Liver (tissue), 9 donors: ENCODE data around the gene HRH1. TPM values are rescaled to one million over a fixed set of nuclear protein-coding genes. Genes with fewer than 3 reads are reported as not detected.

ENCODE experiments used
- DNase-seq: peaks from one replicate; pipeline ENCODE4 v3.0.0-alpha.2; 2017; ENCODE audit warnings: low spot score
- H3K27ac ChIP-seq, 2 donors: one replicate each; pipeline ENCODE4 v1.7.0; 2013; ENCODE audit warnings: inconsistent platforms in 2 of 2, low read length in 2 of 2, control low read depth in 1 of 2, low read depth in 1 of 2, mild to moderate bottlenecking in 1 of 2
- H3K27me3 ChIP-seq, 4 donors: one replicate each; pipeline versions ENCODE4 v1.6.1 to v1.7.0; 2013; ENCODE audit warnings: low read length in 3 of 4, inconsistent platforms in 1 of 4, mild to moderate bottlenecking in 1 of 4, moderate library complexity in 1 of 4; ENCODE audit not compliant: control insufficient read depth in 4 of 4, insufficient read depth in 4 of 4
- H3K36me3 ChIP-seq, 4 donors: one replicate each; pipeline versions ENCODE4 v1.6.1 to v1.7.0; 2013; ENCODE audit warnings: low read length in 3 of 4, mild to moderate bottlenecking in 3 of 4, low read depth in 1 of 4, moderate library complexity in 1 of 4; ENCODE audit not compliant: control insufficient read depth in 4 of 4, insufficient read depth in 3 of 4
- H3K4me1 ChIP-seq, 4 donors: one replicate each; pipeline versions ENCODE4 v1.6.1 to v1.7.0; 2013; ENCODE audit warnings: low read length in 3 of 4, mild to moderate bottlenecking in 3 of 4, moderate library complexity in 1 of 4; ENCODE audit not compliant: control insufficient read depth in 4 of 4, insufficient read depth in 4 of 4
- H3K4me3 ChIP-seq, 3 donors: one replicate each; pipeline versions ENCODE4 v1.6.1 to v1.7.0; 2013; ENCODE audit warnings: low read length in 3 of 3, control low read depth in 1 of 3, low read depth in 1 of 3, mild to moderate bottlenecking in 1 of 3
- H3K9ac ChIP-seq, 2 donors: one replicate each; pipeline ENCODE4 v1.7.0; 2013; ENCODE audit warnings: low read length in 2 of 2, mild to moderate bottlenecking in 2 of 2, moderate library complexity in 2 of 2, control low read depth in 1 of 2, low read depth in 1 of 2
- H3K9me3 ChIP-seq, 4 donors: one replicate each; pipeline versions ENCODE4 v1.6.1 to v1.7.0; 2013; ENCODE audit warnings: low read length in 3 of 4; ENCODE audit not compliant: control insufficient read depth in 4 of 4
- ATF3 ChIP-seq: IDR thresholded peaks from 2 replicates; pipeline ENCODE4 v1.6.1; 2016; ENCODE audit warnings: antibody characterized with exemption
- FOXA1 ChIP-seq: IDR thresholded peaks from 2 replicates; pipeline ENCODE4 v1.6.1; 2016; ENCODE audit warnings: antibody characterized with exemption
- FOXA2 ChIP-seq: IDR thresholded peaks from 2 replicates; pipeline ENCODE4 v1.6.1; 2016; ENCODE audit warnings: antibody characterized with exemption
- GABPA ChIP-seq, 2 donors: IDR thresholded peaks in 1 of 2; conservative IDR thresholded peaks in 1 of 2; 2 replicates each; pipeline ENCODE4 v1.6.1; 2016; ENCODE audit warnings: antibody characterized with exemption in 2 of 2, mild to moderate bottlenecking in 1 of 2, moderate library complexity in 1 of 2
- HNF4A ChIP-seq, 2 donors: conservative IDR thresholded peaks; 2 replicates each; pipeline ENCODE4 v1.6.1; 2016; ENCODE audit warnings: antibody characterized with exemption in 2 of 2, mild to moderate bottlenecking in 2 of 2
- HNF4G ChIP-seq: IDR thresholded peaks from 2 replicates; pipeline ENCODE4 v1.6.1; 2016; ENCODE audit warnings: antibody characterized with exemption
- JUND ChIP-seq, 2 donors: IDR thresholded peaks; 2 replicates each; pipeline ENCODE4 v1.6.1; 2016; ENCODE audit warnings: antibody characterized with exemption in 2 of 2
- MAX ChIP-seq: IDR thresholded peaks from 2 replicates; pipeline ENCODE4 v1.6.1; 2016; ENCODE audit warnings: antibody characterized with exemption
- NR2F2 ChIP-seq: IDR thresholded peaks from 2 replicates; pipeline ENCODE4 v1.6.1; 2016; ENCODE audit warnings: antibody characterized with exemption
- RXRA ChIP-seq, 2 donors: IDR thresholded peaks; 2 replicates each; pipeline ENCODE4 v1.6.1; 2017 to 2018; ENCODE audit warnings: antibody characterized with exemption in 2 of 2, mild to moderate bottlenecking in 1 of 2
- SP1 ChIP-seq: IDR thresholded peaks from 2 replicates; pipeline ENCODE4 v1.6.1; 2018; ENCODE audit warnings: antibody characterized with exemption, mild to moderate bottlenecking
- YY1 ChIP-seq: IDR thresholded peaks from 2 replicates; pipeline ENCODE4 v1.6.1; 2016; ENCODE audit warnings: antibody characterized with exemption, mild to moderate bottlenecking
- ZBTB33 ChIP-seq: IDR thresholded peaks from 2 replicates; pipeline ENCODE4 v1.6.1; 2016; ENCODE audit warnings: antibody characterized with exemption
- WGBS: extraction: QIAGEN DNeasy Blood & Tissue Kit; methylation state at CpG from one replicate; pipeline ENCODE4 v1.1.7; 2013; 5-methylcytosine and 5-hydroxymethylcytosine counted together
- polyA plus RNA-seq, 2 donors: library from polyadenylated mRNA; stranded (reverse) in 1 of 2; unstranded in 1 of 2; fragments of 200-250 nt in 1 of 2; fragments of >200 nt in 1 of 2; fragmentation: Nextera tagmentation in 1 of 2; extraction: Ambion mirVana in 1 of 2; gene quantifications; one replicate each; pipeline versions ENCODE4 v1.2.1 to v1.2.3, GENCODE V29; 2013 to 2015
- total RNA-seq, 2 donors: library from RNA; depleted of rRNA; stranded (reverse); fragments of >200 nt; gene quantifications; one replicate each; pipeline ENCODE4 v1.2.3, GENCODE V29; 2014
- TF ChIP-seq, protein P1 (sequence below): fragments of 150-350 bp; IDR thresholded peaks from 2 replicates; pipeline ENCODE4 v1.5.1; 2017; ENCODE audit warnings: improper control_type of control experiment, low read depth, low read length; ENCODE audit not compliant: missing input control
- TF ChIP-seq, protein P2 (sequence below): IDR thresholded peaks from 2 replicates; pipeline ENCODE4 v1.6.1; 2016; ENCODE audit warnings: antibody characterized with exemption, mild to moderate bottlenecking
- donor health status: healthy.
- donor health status: healthy.
- donor health status: healthy.
- donor health status: healthy.
- donor health status: healthy.

HRH1 gene
- total and polyA plus RNA-seq, 4 donors: 0.07 to 1.3 (median 0.31) TPM

GRCh38 chr3:11302444-11302843 lies 148.2 kb downstream of the HRH1 start:
- Histone ChIP-seq H3K4me1 (no peaks in the 10 kb centered on the region), H3K36me3 (peaks cover 2 to 29% (median 11%) of the 10 kb centered on the region in 4 donors), H3K27ac (no peak overlapping the region), H3K27me3 (no peaks in the 10 kb centered on the region), H3K4me3 (no peak overlapping the region), H3K9ac (no peak overlapping the region), H3K9me3 (no peaks in the 10 kb centered on the region)
- TF ChIP-seq ZBTB33 (no peak), MAX (no peak), NR2F2 (no peak), JUND (IDR thresholded peaks at IDR 0.05) (no peak), FOXA1 (no peak), HNF4A (conservative IDR thresholded peaks at IDR 0.05) (no peak), GABPA (IDR thresholded peaks at IDR 0.05 in 1 of 2, conservative IDR thresholded peaks at IDR 0.05 in 1 of 2) (no peak), HNF4G (no peak)
- TF ChIP-seq, protein P1, sequence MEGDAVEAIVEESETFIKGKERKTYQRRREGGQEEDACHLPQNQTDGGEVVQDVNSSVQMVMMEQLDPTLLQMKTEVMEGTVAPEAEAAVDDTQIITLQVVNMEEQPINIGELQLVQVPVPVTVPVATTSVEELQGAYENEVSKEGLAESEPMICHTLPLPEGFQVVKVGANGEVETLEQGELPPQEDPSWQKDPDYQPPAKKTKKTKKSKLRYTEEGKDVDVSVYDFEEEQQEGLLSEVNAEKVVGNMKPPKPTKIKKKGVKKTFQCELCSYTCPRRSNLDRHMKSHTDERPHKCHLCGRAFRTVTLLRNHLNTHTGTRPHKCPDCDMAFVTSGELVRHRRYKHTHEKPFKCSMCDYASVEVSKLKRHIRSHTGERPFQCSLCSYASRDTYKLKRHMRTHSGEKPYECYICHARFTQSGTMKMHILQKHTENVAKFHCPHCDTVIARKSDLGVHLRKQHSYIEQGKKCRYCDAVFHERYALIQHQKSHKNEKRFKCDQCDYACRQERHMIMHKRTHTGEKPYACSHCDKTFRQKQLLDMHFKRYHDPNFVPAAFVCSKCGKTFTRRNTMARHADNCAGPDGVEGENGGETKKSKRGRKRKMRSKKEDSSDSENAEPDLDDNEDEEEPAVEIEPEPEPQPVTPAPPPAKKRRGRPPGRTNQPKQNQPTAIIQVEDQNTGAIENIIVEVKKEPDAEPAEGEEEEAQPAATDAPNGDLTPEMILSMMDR: no peak
- TF ChIP-seq, protein P2, sequence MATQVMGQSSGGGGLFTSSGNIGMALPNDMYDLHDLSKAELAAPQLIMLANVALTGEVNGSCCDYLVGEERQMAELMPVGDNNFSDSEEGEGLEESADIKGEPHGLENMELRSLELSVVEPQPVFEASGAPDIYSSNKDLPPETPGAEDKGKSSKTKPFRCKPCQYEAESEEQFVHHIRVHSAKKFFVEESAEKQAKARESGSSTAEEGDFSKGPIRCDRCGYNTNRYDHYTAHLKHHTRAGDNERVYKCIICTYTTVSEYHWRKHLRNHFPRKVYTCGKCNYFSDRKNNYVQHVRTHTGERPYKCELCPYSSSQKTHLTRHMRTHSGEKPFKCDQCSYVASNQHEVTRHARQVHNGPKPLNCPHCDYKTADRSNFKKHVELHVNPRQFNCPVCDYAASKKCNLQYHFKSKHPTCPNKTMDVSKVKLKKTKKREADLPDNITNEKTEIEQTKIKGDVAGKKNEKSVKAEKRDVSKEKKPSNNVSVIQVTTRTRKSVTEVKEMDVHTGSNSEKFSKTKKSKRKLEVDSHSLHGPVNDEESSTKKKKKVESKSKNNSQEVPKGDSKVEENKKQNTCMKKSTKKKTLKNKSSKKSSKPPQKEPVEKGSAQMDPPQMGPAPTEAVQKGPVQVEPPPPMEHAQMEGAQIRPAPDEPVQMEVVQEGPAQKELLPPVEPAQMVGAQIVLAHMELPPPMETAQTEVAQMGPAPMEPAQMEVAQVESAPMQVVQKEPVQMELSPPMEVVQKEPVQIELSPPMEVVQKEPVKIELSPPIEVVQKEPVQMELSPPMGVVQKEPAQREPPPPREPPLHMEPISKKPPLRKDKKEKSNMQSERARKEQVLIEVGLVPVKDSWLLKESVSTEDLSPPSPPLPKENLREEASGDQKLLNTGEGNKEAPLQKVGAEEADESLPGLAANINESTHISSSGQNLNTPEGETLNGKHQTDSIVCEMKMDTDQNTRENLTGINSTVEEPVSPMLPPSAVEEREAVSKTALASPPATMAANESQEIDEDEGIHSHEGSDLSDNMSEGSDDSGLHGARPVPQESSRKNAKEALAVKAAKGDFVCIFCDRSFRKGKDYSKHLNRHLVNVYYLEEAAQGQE: no peak
- no peak for DNase-seq

GRCh38 chr3:11304175-11304574 lies 149.9 kb downstream of the HRH1 start:
- no peak overlapping the region for H3K4me3 ChIP-seq
- H3K27me3 ChIP-seq: no peaks in the 10 kb centered on the region
- WGBS: 91% methylated on average over 6 of the region's 6 CpGs
- H3K27ac ChIP-seq: no peak overlapping the region
- H3K9me3 ChIP-seq: no peaks in the 10 kb centered on the region
- DNase-seq: no peak
- peaks cover 6 to 43% (median 25%) of the 10 kb centered on the region in 4 donors for H3K36me3 ChIP-seq
- no peaks in the 10 kb centered on the region for H3K4me1 ChIP-seq
- no peak overlapping the region for H3K9ac ChIP-seq
- TF ChIP-seq SP1: no peak
- TF ChIP-seq FOXA1: no peak
- TF ChIP-seq, protein P2: no peak
- no peak for TF ChIP-seq HNF4A (conservative IDR thresholded peaks at IDR 0.05)
- no peak for TF ChIP-seq ZBTB33
- no peak for TF ChIP-seq MAX
- no peak for TF ChIP-seq GABPA (IDR thresholded peaks at IDR 0.05 in 1 of 2, conservative IDR thresholded peaks at IDR 0.05 in 1 of 2)
- no peak for TF ChIP-seq FOXA2
- TF ChIP-seq ATF3: no peak
- TF ChIP-seq, protein P1: no peak
- no peak for TF ChIP-seq RXRA (IDR thresholded peaks at IDR 0.05)
- TF ChIP-seq YY1: no peak
